Loucy (cell line): ENCODE results near the gene PRDM8.
A peak's percentile ranks its signal among the peaks of the same experiment; 100 is the strongest.

ENCODE experiments used
- H2AFZ ChIP-seq: fragments of 200-600 bp; sonication (generic); 2 replicates; pipeline ENCODE4 v1.6.0; 2016; ENCODE audit warnings: antibody characterized with exemption, mild to moderate bottlenecking, low read length, moderate library complexity
- H3F3A ChIP-seq: fragments of 200-600 bp; 2 replicates; pipeline ENCODE4 v1.6.0; 2016; ENCODE audit warnings: antibody characterized with exemption, low read depth, mild to moderate bottlenecking
- H3K27me3 ChIP-seq: fragments of 200-600 bp; sonication (generic); 2 replicates; pipeline ENCODE4 v1.6.1; 2014; ENCODE audit warnings: low read length, mild to moderate bottlenecking; ENCODE audit not compliant: insufficient read depth, poor library complexity, severe bottlenecking
- H3K36me3 ChIP-seq: fragments of 200-600 bp; sonication (generic); 2 replicates; pipeline ENCODE4 v1.6.1; 2016; ENCODE audit warnings: low read length; ENCODE audit not compliant: insufficient read depth
- H3K4me1 ChIP-seq: fragments of 200-600 bp; sonication (generic); 2 replicates; pipeline ENCODE4 v1.5.1; 2014; ENCODE audit warnings: low read length, mild to moderate bottlenecking; ENCODE audit not compliant: insufficient read depth, poor library complexity, severe bottlenecking
- H3K4me2 ChIP-seq: fragments of 200-600 bp; sonication (generic); 2 replicates; pipeline ENCODE4 v1.6.0; 2014; ENCODE audit warnings: antibody characterized with exemption, low read length, low read depth, mild to moderate bottlenecking; ENCODE audit not compliant: poor library complexity, severe bottlenecking
- H3K4me3 ChIP-seq: fragments of 200-600 bp; sonication (generic); 2 replicates; pipeline ENCODE4 v1.5.1; 2014; ENCODE audit warnings: low read length, mild to moderate bottlenecking, mixed read lengths; ENCODE audit not compliant: poor library complexity, severe bottlenecking
- H3K79me2 ChIP-seq: fragments of 200-600 bp; sonication (generic); 2 replicates; pipeline ENCODE4 v1.6.1; 2014; ENCODE audit warnings: low read length; ENCODE audit not compliant: insufficient read depth
- H3K9ac ChIP-seq: fragments of 200-600 bp; sonication (generic); 2 replicates; pipeline ENCODE4 v1.6.0; 2014; ENCODE audit warnings: mild to moderate bottlenecking, low read depth, low read length, moderate library complexity; ENCODE audit not compliant: poor library complexity, severe bottlenecking
- H3K9me2 ChIP-seq: fragments of 200-600 bp; sonication (generic); replicated peaks from 2 replicates; pipeline ENCODE4 v1.6.1; 2016; ENCODE audit warnings: low read depth, low read length, mixed read lengths
- H3K9me3 ChIP-seq: fragments of 200-600 bp; sonication (generic); 2 replicates; pipeline ENCODE4 v1.6.1; 2014; ENCODE audit warnings: mild to moderate bottlenecking, antibody characterized with exemption, low read length, low read depth; ENCODE audit not compliant: insufficient read depth
- H4K20me1 ChIP-seq: fragments of 200-600 bp; sonication (generic); 2 replicates; pipeline ENCODE4 v1.6.0; 2014; ENCODE audit warnings: antibody characterized with exemption, low read length, mild to moderate bottlenecking; ENCODE audit not compliant: insufficient read depth, poor library complexity, severe bottlenecking
- EZH2phosphoT487 ChIP-seq: fragments of 200-600 bp; IDR thresholded peaks from 2 replicates; pipeline ENCODE4 v1.6.1; 2018; ENCODE audit warnings: antibody characterized with exemption, mild to moderate bottlenecking, moderate library complexity, borderline replicate concordance
- TF ChIP-seq, protein P1 (sequence below): fragments of 200-600 bp; sonication (generic); conservative IDR thresholded peaks from 2 replicates; pipeline ENCODE4 v1.5.1; 2014; ENCODE audit warnings: mild to moderate bottlenecking, antibody characterized with exemption, low read length

PRDM8 gene

GRCh38 chr4:80253510-80253909 is 56.2 kb downstream of the PRDM8 start:
- TF ChIP-seq, protein P1, sequence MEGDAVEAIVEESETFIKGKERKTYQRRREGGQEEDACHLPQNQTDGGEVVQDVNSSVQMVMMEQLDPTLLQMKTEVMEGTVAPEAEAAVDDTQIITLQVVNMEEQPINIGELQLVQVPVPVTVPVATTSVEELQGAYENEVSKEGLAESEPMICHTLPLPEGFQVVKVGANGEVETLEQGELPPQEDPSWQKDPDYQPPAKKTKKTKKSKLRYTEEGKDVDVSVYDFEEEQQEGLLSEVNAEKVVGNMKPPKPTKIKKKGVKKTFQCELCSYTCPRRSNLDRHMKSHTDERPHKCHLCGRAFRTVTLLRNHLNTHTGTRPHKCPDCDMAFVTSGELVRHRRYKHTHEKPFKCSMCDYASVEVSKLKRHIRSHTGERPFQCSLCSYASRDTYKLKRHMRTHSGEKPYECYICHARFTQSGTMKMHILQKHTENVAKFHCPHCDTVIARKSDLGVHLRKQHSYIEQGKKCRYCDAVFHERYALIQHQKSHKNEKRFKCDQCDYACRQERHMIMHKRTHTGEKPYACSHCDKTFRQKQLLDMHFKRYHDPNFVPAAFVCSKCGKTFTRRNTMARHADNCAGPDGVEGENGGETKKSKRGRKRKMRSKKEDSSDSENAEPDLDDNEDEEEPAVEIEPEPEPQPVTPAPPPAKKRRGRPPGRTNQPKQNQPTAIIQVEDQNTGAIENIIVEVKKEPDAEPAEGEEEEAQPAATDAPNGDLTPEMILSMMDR, result no peak
- peak; percentile 71; the same call in 1 of the 2 replicates for TF ChIP-seq EZH2phosphoT487
- H3K4me2 ChIP-seq, result peak overlapping the region; percentile 70
- H2AFZ ChIP-seq, result peak overlapping the region; percentile 13; the same call in 1 of the 2 replicates
- H4K20me1 ChIP-seq, result no peaks in the 10 kb centered on the region
- no peak overlapping the region for H3K9ac ChIP-seq
- no peaks in the 10 kb centered on the region for H3K79me2 ChIP-seq
- H3F3A ChIP-seq, result peaks cover 6% of the 10 kb centered on the region
- no peaks in the 10 kb centered on the region for H3K9me3 ChIP-seq
- peaks cover 9% of the 10 kb centered on the region for H3K4me1 ChIP-seq
- H3K4me3 ChIP-seq, result peak overlapping the region; percentile 58
- H3K27me3 ChIP-seq, result peaks cover 4% of the 10 kb centered on the region
- H3K9me2 ChIP-seq, result no peaks in the 10 kb centered on the region
- H3K36me3 ChIP-seq, result no peaks in the 10 kb centered on the region
